Left lung (tissue), 10 donors: ENCODE results near the gene GPATCH8. TPM values are rescaled to one million over a fixed set of nuclear protein-coding genes. Genes with fewer than 3 reads are reported as not detected.

Experiments
- ATAC-seq: fragments of 200-7000 bp; cut with Tn5 transposase; one replicate; pipeline ENCODE4 v1.9.1; 2020; ENCODE audit warnings: moderate library complexity
- DNase-seq, 4 donors: peaks; one replicate each; pipeline ENCODE4 v3.0.0-alpha.2; 2013 to 2020
- H3K27ac ChIP-seq, 2 donors: fragments of 200-600 bp; sonication (generic) in 1 of 2; one replicate each; pipeline versions ENCODE4 v1.5.0 to v1.8.0; 2020 to 2021
- H3K27me3 ChIP-seq, 2 donors: fragments of 200-600 bp; sonication (generic) in 1 of 2; one replicate each; pipeline versions ENCODE4 v1.5.0 to v1.8.0; 2020 to 2021
- H3K36me3 ChIP-seq, 2 donors: fragments of 200-600 bp; sonication (generic) in 1 of 2; one replicate each; pipeline versions ENCODE4 v1.5.0 to v1.8.0; 2020 to 2021
- H3K4me1 ChIP-seq, 2 donors: fragments of 200-600 bp; one replicate each; pipeline ENCODE4 v1.8.0; 2021
- H3K4me3 ChIP-seq, 2 donors: fragments of 200-600 bp; sonication (generic) in 1 of 2; one replicate each; pipeline versions ENCODE4 v1.5.0 to v1.8.0; 2020 to 2021; ENCODE audit warnings: mild to moderate bottlenecking in 1 of 2
- H3K9me3 ChIP-seq, 2 donors: fragments of 200-600 bp; sonication (generic) in 1 of 2; one replicate each; pipeline versions ENCODE4 v1.5.0 to v1.8.0; 2020 to 2021
- CTCF ChIP-seq, 2 donors: fragments of 200-600 bp; sonication (generic) in 1 of 2; IDR thresholded peaks; one replicate each; pipeline versions ENCODE4 v1.5.0 to v1.8.0; 2021; ENCODE audit warnings: antibody characterized with exemption in 2 of 2
- intact Hi-C, 2 donors: fragments of 100-400 bp; cut with DNase I; formaldehyde crosslinking; loops; one replicate each; pipeline versions ENCODE4 v1.11.2 to v1.14.2; 2022
- polyA plus RNA-seq, 6 donors: library from polyadenylated mRNA; unstranded; fragments of 120-200 nt; gene quantifications; one replicate each; pipeline ENCODE4 v1.2.1, GENCODE V29; 2013; ENCODE audit not compliant: insufficient read length in 6 of 6
- total RNA-seq, 2 donors: library from RNA; stranded (reverse); fragmentation: NEBNext Ultra II Directional; extraction: Animal tissue kit (Norgen Biotek cat#: 25700); gene quantifications; one replicate each; pipeline ENCODE4 v1.2.1, GENCODE V29; 2021
- donor health status: DM: no; HTN: yes; CAD: no.
- donor health status: DM: no; HTN: no; CAD: no.

Gene GPATCH8
- total and polyA plus RNA-seq, 8 donors: 29.8 to 57.5 (median 52.9) TPM

GRCh38 chr17:44439168-44439567, 64.0 kb downstream of the GPATCH8 start:
- intact Hi-C loops: no loop called here
- no peak for DNase-seq
- no peak for TF ChIP-seq CTCF (IDR thresholded peaks at IDR 0.05)

GRCh38 chr17:44438636-44439035, 64.6 kb downstream of the GPATCH8 start:
- Histone ChIP-seq H3K4me3 (no peak overlapping the region), H3K9me3 (no peaks in the 10 kb centered on the region), H3K27me3 (no peaks in the 10 kb centered on the region), H3K36me3 (peaks cover 0 to 27% of the 10 kb centered on the region in 2 donors), H3K27ac (no peak overlapping the region), H3K4me1 (peaks cover 8 to 19% of the 10 kb centered on the region in 2 donors)
- peak; percentile 68 for ATAC-seq
- no peak for TF ChIP-seq CTCF (IDR thresholded peaks at IDR 0.05)
- intact Hi-C loops: no loop called here
- DNase-seq: no peak

More at GRCh38 chr17:44439168-44439567, 64.0 kb downstream of the GPATCH8 start:
- H3K27me3 ChIP-seq: no peaks in the 10 kb centered on the region
- H3K4me1 ChIP-seq: peaks cover 8 to 19% of the 10 kb centered on the region in 2 donors
- peak overlapping the region in 1 of 2 donors; percentile 25 for H3K27ac ChIP-seq
- no peaks in the 10 kb centered on the region for H3K9me3 ChIP-seq
- H3K36me3 ChIP-seq: peaks cover 0 to 22% of the 10 kb centered on the region in 2 donors
- no peak overlapping the region for H3K4me3 ChIP-seq
- ATAC-seq: peak; percentile 85

GRCh38 chr17:44436336-44436735, 66.9 kb downstream of the GPATCH8 start:
- Histone ChIP-seq H3K9me3 (no peaks in the 10 kb centered on the region), H3K27me3 (no peaks in the 10 kb centered on the region), H3K27ac (no peak overlapping the region), H3K36me3 (peaks cover 0 to 50% of the 10 kb centered on the region in 2 donors), H3K4me3 (no peak overlapping the region), H3K4me1 (peaks cover 8 to 19% of the 10 kb centered on the region in 2 donors)
- ATAC-seq (no peak), DNase-seq (no peak)
- intact Hi-C loops: no loop called here
- TF ChIP-seq CTCF (IDR thresholded peaks at IDR 0.05): no peak

- intact Hi-C loops: no loop called here
- Histone ChIP-seq H3K36me3 (peaks cover 0 to 83% of the 10 kb centered on the region in 2 donors), H3K27ac (no peak overlapping the region), H3K27me3 (no peaks in the 10 kb centered on the region), H3K4me1 (no peaks in the 10 kb centered on the region), H3K9me3 (no peaks in the 10 kb centered on the region), H3K4me3 (no peak overlapping the region)
- no peak for ATAC-seq
- DNase-seq: no peak
- TF ChIP-seq CTCF (IDR thresholded peaks at IDR 0.05): no peak
Measured at GRCh38 chr17:44432254-44433157, 70.7 kb downstream of the GPATCH8 start.

GRCh38 chr17:44424828-44425461, 78.3 kb downstream of the GPATCH8 start:
- no peak for TF ChIP-seq CTCF (IDR thresholded peaks at IDR 0.05)
- Histone ChIP-seq H3K27ac (no peak overlapping the region), H3K27me3 (no peaks in the 10 kb centered on the region), H3K9me3 (no peaks in the 10 kb centered on the region), H3K4me3 (no peak overlapping the region), H3K4me1 (no peaks in the 10 kb centered on the region), H3K36me3 (peaks cover 0 to 63% of the 10 kb centered on the region in 2 donors)
- intact Hi-C loops: no loop called here
- ATAC-seq: no peak
- no peak for DNase-seq
